Breast epithelium (tissue), 3 donors: Measurements from ENCODE around the gene EID2B.

ENCODE experiments used
- CTCF ChIP-seq, 3 donors: fragments of 450-650 bp; IDR thresholded peaks; one replicate each; pipeline ENCODE4 v1.5.1; 2016 to 2017; ENCODE audit warnings: antibody characterized with exemption in 3 of 3, mild to moderate bottlenecking in 3 of 3, moderate library complexity in 3 of 3
- POLR2AphosphoS5 ChIP-seq, 3 donors: sonication (generic); formaldehyde crosslinking; IDR thresholded peaks; one replicate each; pipeline ENCODE4 v1.6.1; 2017; ENCODE audit warnings: antibody characterized with exemption in 3 of 3

GRCh38 chr19:39582442-39582841 lies 49.8 kb upstream of the EID2B start:
- no peak for TF ChIP-seq POLR2AphosphoS5 (IDR thresholded peaks at IDR 0.05)
- TF ChIP-seq CTCF (IDR thresholded peaks at IDR 0.05): no peak
